GM21526 (cell line): ENCODE measurements around the gene KLHDC8A.

Experiments
- ATAC-seq: cut with Tn5 transposase; IDR thresholded peaks from one replicate; pipeline ENCODE4 v1.9.1; 2021; ENCODE audit warnings: moderate library complexity; ENCODE audit not compliant: unreplicated experiment, low FRiP score

Gene KLHDC8A

DNA sequence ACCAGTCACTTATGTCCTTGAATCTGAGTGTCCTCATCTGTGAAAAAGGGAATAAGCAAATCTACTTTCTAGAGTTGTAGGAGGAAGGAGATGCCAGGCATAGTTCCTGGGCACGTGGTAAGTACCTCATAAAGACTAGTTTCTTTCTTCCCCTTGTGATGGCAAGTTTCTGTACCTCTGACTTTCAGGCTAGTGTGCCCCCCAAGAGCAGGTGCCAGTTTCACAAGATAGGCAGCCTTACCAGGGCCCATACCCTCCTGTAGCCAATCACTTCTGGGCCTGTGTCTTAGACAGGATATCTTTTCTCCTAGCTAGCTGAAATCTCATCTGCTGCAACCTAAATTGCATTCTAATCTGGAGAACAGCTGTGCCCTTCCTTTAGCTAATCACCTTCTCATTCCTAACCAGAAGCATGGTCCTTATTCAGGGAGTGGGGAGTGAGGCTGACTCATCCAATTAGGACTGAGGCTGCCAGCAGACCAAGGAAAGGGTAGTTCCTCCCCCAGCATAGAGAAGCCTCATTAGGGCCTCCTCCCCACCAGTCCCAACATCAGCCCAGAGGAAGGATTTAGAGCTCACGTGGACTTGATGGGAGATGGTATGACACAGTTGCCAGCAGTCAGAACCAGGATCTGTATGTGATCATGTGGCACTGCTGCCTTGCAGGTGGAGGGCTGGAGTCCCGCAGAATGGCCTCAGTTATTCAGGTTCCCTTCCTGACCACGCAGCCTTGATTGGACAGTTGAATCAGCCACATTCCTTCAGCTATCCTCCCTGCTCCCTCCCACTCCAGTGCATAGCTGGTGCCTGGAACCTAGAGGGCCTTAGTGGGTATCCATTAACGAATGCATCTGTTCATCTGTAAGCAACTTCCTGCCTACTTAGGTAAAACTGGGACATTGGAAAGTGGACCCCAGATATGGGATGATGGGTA lies 7.9 kb downstream of the KLHDC8A start:
- ATAC-seq, result no peak

DNA sequence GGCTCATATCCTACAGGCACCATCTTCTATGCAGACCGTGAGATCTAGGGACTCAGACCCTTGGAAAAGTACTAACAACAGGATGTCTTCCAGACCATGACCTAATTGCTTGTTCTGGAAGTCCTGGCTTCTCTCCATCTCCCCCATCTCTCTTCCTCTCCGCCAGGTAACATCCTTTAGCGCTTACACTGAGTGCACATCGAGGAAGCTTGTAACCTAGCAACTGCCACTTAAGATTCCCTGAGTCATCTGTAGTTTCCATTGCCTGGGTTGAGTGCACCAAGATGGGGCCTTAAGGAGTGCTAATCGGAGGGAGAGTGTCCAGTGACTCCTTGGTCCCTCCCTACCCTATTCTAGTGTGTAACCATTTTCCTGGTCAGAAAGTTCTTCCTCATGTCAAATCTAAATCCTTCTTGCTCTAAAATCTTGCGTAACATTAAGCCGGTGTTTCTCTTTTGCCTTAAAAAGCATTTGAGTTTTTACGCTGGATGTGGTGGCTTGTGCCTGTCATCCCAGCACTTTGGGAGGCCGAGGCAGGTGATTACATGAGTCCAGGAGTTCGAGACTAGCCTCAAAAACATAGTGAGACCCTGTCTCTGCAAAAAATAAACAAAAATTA lies 9.7 kb downstream of the KLHDC8A start:
- ATAC-seq, result no peak

DNA sequence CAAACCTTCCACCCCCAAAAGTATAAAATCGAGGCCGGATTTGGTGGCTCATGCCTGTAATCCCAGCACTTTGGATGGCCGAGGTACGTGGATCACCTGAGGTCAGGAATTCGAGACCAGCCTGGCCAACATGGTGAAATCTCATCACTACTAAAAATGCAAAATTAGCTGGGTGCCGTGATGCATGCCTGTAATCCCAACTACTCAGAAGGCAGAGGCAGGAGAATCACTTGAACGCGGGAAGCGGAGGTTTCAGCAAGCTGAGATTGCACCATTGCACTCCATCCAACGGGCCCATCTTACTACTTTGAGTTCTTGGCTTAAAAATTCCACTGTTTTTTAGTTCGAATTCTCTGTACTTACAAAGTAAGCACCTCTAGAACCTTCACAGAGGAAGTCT lies 11.0 kb downstream of the KLHDC8A start:
- no peak for ATAC-seq

DNA sequence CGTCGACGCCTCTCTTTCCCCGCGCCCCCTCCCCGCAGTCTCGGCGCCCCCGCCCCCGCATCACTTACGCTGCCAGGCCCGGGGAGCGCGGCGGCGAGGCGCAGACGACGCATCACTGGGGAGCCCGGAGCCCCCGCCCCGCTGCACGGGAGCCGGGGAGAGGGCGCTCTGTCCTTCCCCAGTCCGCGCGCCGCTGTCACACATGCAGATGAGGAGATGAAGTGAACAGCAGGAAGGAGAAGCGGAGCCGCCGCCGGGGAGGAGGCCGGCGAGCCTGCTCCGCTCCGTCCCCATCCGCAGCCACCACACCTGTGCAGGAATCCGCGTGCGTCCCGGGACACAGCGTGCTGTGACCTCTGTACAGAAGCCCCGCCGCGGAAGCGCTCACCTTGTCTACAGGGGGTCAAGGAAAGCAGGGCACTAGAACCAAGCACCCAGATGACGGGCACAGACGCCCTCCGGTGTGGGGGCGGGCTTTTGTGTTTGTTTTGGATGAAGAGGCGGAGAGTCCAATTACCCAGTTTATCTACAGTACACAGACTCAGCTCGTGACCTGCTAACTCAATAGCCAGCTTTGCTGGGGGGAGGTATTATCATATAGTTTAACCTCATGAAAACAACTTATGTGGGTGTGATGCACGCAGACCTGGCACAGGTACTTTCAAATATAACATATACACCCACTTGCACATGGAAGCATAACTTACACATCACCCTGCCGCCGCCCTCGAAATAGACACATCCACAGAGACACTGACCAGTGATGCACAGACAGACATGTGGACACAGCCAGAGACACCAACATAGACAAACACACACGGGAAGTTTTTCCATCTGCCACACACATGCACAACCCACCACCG lies 12.4 kb downstream of the KLHDC8A start:
- no peak for ATAC-seq

DNA sequence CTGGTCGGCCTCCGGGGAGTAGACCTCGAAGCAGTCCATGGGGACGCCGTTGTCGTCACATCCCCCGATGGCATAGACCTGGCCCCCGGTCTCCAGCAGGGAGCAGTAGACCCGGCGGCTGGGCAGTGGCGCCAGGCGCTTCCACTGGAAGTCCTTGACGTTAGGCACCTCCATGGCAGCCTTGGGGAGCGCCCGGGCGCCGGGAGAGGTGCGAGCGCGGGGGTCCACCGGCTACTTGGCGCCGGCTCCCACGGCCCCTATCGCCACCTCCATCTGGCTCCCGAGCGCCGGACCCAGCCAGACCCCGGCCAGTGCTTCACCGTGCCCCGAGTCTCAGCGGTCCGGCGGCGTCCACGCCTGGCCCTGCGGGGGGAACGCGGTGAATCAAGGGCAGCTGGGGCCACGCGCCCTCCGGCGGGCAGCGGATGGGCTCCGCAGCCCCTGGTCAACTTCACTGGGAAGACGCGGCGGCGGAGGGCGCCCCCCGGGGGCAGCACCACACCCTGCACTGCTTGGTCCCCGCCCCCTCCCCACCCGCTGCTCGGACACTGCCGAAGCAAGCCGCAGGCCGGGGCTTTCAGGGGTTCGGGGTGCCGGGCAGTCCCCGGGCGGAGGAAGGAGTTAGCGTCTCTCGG lies 13.2 kb downstream of the KLHDC8A start:
- no peak for ATAC-seq

DNA sequence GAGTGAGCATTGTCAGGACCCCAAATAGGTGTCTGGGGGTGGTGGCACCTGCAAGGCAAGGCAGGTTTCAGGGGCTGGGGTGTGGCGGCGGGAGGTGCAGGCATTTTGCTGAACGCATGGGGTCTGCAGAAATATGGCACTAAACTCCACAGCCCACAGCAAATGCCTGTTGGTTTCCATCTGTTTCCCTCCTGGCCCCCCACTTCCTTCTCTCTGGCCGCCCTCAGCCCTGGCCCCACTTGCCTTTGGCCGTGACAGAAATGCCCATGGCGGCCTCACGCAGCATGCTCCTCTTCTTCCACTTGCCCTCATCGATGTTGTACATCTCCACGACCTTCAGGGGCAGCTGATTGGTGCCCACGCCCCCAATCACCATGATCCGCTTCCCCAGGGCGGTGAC lies 13.7 kb downstream of the KLHDC8A start:
- no peak for ATAC-seq

DNA sequence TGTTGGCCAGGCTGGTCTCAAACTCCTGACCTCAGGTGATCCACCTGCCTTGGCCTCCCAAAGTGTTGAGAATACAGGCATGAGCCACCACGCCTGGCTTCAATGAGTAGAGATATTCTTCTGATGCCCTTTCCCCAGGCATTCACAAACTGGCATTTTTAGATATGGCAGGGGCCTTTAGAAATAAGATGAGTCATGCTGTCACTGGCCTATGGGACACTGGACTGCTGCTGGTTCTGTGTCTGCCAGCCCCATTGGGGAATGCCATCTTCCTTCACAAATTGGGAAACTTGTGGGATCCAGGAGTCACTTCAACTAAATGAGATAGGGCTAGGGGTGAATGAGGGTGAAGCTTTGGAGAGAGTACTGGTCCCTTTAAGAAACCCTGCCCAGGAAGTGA lies 16.0 kb downstream of the KLHDC8A start:
- no peak for ATAC-seq

DNA sequence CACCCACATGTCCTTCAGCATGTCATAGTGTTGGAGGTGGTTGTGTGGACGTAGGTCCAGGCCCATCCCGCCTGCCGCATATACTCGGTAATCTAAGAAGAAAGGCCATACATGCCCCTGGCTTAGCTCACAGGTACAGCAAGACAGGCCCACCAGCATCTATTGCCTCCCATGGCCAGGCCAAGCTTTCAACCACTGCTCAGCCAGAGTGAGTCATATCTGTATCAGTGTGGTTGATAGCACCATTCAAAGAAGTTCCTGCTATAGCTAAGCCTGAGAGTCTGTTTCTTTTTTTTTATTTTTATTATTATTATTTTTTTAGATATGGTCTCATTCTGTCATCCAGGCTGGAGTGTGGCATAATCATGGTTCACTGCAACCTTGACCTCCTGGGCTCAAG lies 17.0 kb downstream of the KLHDC8A start:
- no peak for ATAC-seq

DNA sequence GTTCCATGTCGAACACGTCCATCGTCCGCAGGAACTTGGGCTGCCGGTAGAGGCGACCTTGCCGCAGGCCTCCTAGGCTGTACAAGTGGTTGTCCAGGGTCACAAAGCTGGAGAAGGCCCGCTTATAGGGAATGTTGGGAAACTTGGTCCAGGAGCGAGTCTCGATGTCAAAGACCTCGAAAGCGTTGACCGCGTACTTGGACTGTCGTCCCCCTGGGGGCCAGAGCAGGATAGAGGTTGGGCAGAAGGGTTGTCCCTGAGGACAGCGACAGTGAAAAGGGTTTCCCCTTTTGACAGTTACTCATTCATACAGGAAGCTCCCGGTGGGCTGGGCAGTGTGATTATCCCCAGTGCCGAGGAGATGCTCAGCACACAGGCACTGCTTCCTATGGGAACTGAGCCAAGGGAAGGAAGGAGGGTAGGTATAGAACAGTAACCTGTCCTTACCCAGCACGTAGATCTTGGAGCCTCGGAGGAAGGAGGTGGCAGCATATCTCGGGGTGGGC lies 17.5 kb downstream of the KLHDC8A start:
- no peak for ATAC-seq

DNA sequence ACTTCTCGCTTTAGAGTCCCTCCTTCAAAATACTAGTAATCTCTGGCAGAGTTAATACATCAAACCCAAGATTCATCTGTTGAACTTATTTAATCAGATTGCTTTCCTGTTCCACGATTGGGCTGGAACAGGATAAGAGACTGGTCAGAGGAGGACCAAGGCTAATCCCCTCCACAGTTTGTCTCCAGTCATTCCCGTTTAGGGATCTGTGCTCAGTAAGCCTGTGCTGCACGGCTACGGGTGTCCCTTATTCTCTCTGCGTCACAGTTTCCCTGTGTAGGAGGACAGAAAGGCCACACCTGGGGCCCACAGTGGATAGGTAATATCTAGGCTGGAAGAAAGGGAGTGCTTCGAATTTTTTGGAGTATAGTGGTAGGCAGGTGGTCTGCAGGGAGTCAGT lies 18.7 kb downstream of the KLHDC8A start:
- no peak for ATAC-seq

DNA sequence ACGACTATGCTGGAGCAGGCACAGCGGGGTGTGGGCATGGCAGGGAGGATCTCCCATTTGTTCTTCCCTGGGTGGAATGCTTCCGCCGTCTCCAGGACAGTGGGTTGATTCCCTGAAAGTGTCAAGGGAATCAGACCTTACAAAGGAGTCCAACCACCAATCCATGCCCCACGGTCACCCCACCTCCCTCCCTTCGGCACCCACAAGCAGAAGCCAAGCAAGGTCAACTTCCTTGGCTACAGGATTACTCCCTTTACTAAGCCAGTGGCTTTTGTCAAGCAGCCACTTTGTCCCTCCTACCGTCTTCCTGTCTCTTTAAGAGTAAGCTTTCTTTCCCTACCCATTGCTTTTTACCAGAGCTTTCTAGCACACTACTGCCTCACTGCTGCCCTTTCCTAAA lies 19.2 kb downstream of the KLHDC8A start:
- no peak for ATAC-seq

DNA sequence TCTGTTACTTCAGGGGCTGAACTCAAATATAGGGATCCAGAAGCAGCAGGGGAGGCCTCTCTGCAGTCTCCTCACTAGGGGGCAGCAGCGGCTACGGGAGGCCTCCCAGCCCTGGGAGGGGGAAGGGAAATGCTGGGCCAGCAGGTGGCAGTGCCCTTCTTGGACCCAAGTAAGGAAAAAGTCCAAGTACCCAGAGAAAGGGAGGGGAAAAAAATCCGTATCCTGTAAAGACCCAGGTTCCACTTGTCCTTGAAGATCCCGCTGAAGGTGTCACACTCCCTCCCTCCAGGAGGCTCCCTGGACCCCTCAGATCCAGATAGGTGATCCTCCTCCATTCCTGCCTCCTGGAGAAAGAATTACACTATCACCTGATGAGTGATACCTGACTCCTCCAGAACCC lies 21.0 kb downstream of the KLHDC8A start:
- no peak for ATAC-seq

DNA sequence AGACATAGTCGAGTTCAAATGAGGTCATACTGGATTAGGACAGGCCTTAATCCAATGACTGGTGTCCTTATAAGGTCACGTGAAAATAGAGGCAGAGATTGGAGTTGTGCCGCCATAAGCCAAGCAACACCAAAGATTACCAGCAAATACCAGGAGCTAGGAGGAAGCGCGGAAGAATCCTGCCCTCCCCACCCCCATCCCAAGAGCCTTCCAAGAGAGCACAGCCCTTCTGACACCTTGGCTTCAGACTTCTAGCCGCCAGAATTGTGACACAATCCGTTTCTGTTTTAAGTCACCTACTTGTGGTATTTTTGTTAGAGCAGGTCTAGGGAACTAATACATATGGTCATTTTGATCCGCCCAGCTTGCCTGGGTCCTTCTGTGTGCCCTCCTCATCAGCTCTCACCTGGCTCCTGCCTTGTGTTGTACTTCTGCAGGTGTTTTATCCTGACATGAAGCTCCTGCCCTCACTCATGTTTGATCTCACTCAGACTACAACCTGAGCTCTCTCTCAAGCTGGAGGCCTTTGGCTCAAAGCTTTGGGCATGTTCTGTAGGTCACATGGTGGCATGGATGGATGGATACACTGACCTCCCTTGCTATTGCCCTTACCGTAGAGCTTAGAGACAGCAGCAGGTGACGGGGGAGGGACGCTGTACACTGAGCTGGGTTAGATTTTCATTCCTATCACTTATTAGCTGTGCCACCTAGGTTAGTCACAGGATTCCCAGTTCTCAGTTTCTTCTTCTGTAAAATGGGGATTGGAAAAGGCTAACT lies 24.5 kb downstream of the KLHDC8A start:
- ATAC-seq, result no peak

DNA sequence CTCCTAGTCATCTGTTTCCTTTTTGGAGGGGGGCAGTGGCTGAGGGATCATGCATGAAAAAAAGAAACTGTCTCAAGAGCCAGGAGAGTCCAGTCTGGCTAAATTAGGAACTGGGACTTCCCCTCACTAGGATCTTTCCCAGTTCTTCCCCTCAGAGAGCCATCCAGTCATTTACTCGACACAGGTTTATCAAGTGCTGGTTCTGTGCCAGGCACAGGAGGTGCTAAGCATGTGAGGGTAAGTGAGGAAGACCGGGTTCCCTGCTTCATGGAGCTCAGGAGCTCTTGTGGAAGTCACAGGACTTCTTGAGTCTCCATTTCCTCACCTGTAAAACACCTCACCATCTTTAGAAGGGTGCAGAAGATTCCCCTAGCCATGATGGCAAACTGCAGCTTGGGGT lies 26.6 kb downstream of the KLHDC8A start:
- ATAC-seq, result no peak

DNA sequence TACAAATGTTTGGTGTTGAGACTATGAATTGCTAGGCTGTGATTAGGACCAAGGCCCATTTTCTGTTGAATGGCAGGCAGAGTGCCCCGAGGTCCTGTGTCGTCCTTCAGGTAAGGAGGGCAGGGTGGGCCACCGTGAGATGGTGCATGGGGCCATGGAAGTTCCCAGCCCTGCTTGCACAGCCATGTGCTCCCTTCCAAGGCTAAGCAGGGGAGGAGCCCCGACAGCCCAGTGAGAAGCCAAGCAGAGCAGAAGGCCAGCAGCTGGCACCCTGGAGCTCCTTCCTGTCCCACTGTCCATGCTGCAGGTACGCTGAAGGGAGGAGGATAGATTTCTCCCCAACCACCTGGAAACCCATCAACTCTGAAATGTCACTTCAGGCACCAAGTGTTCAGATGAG lies 27.0 kb downstream of the KLHDC8A start:
- ATAC-seq, result no peak

DNA sequence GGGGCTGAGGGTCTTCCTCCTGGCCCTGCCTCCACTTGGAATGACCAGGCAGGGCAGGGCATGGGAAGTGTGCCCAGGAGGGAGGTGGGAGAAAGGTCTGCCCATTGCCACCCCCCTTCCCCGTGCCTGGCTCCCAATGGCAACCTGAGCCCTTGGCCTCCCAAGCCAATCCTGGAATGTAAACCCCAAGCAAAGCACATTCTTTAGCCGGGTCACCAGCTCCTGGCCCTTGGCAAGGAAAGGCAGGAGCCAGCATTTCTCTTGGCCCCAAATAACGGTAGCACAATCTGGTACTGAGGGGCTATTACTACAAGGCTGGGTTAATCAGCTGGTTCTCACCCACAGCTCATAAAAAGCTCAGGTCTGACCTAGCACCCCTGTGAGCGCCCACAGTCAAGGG lies 28.2 kb downstream of the KLHDC8A start:
- no peak for ATAC-seq

DNA sequence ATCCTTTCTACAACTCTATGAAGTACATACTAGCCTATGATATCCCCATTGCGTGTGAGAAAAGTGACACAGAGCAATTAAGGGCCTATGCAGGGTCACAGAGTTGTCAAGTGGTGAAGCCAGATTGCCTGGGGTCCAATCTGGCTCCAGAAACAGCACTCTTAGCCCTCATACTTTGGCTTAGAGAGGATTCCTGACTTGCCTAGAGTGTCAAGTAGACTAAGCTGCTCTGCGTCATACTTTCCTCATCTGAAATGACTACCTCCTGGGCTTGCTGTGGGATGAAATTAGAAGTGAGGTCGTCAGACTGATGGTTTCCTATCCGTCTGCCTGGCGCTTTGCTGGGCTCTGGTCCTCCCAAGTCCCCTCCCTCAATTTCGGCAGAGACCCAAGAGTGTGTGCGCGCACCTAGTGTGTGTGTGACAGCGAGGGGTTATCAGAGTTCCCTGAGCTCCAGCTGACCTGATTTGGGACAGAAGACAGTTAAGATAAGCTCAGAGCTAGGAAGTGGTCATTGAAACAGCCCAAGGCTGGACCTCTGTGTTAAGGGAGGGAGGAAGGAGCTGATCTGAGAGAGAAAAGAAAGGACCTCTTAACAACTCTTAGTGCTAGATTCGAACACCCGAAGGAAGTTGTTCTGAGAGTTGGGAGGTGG lies 29.8 kb downstream of the KLHDC8A start:
- no peak for ATAC-seq

DNA sequence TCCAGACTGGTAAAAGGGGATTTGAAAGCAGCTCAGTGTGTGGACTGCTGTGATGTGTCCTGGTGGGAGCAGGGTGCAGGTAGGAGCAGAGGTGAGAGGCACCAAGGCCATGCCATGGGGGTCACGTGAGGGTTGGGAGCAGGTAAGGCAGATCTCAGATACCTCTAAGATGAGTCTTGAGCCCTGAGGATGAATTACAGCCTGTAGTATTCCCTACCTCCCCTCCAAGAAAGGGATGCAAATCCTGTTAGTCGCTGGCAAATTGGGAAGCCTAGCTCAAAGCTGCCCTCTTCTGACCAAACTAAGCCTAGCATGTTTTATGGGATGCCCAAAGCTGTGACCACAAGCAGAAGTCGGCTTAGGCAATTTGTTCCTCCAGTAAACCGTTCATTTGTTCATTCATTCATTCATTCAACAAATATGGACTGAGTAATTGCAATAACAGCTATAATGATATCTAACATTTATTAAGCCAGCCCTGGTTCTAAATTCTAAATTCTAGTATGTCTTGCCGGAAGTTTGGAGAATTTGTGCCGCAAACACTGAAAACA lies 31.3 kb downstream of the KLHDC8A start:
- no peak for ATAC-seq

DNA sequence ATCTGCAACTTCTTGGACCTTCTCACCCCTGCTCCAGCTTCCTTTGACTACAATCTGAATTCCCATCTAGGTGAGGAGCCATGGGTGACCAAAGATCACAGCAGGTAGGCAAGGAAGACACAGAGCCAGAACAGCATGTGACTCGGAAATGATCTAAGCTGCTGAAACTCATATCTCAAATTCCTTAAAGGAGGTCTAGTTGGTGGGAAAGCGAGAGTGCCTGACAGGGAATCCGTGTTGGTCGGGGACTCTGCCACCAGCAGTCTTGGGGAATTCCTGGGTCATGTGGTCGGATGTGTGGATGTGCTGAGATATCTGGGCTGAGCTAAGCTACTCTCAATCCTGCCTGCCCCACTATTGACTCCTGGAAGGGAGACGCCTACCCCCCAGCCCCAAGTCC lies 31.9 kb downstream of the KLHDC8A start:
- ATAC-seq, result no peak
